Stimulated activated naive CD8-positive, alpha-beta T cell treated with anti-CD3 and anti-CD28 coated beads, Interleukin-15, Interleukin-2, amounts not matched to agents 100 ng/mL and 50 ng/mL, for 24 hours (primary cell): Measurements from ENCODE around the gene R3HDM1.

ENCODE experiments used
- H3K27ac Mint-ChIP-seq: one replicate; pipeline ENCODE4 v1.8.0; 2021; ENCODE audit warnings: mild to moderate bottlenecking, mixed read lengths
- H3K27me3 Mint-ChIP-seq: one replicate; pipeline ENCODE4 v1.8.0; 2021; ENCODE audit warnings: mixed read lengths
- H3K36me3 Mint-ChIP-seq: one replicate; pipeline ENCODE4 v1.8.0; 2021; ENCODE audit warnings: low read depth, mixed read lengths
- H3K4me1 Mint-ChIP-seq: one replicate; pipeline ENCODE4 v1.8.0; 2021; ENCODE audit warnings: low read depth, mixed read lengths
- H3K4me3 Mint-ChIP-seq: one replicate; pipeline ENCODE4 v1.8.0; 2021; ENCODE audit warnings: mild to moderate bottlenecking, mixed read lengths
- H3K9me3 Mint-ChIP-seq: one replicate; pipeline ENCODE4 v1.8.0; 2021; ENCODE audit warnings: mixed read lengths

R3HDM1 gene

DNA sequence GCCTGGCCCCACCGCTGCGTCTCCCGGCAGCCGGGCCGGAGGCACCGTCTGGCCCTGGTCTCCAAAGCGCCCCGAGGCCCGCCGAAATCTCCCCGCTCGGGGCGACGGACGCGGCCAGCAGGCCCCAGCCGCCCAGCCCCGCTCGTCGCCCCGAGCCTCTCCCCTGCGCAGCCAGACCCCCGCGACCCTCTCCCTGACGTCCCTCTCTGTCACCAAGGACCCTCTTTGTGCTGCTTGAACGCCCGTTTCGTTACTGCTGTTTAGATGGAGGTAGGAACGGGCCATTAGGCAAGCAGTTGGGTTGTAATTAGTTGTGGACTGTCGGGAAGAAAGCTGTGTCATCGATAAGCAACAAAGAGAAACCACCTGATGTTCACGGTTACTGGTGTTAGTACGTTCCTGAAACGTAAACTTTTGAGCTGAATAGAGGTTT, 211.1 kb downstream of the R3HDM1 start:
- Mint-ChIP-seq H3K4me3 (peak overlapping the region; percentile 89), H3K27ac (peak overlapping the region; percentile 96), H3K4me1 (peaks cover 43% of the 10 kb centered on the region), H3K27me3 (no peaks in the 10 kb centered on the region), H3K9me3 (no peaks in the 10 kb centered on the region), H3K36me3 (peaks cover 32% of the 10 kb centered on the region)

- H3K9me3 Mint-ChIP-seq, result no peaks in the 10 kb centered on the region
- no peaks in the 10 kb centered on the region for H3K27me3 Mint-ChIP-seq
Measured at GRCh38 chr2:135743860-135744259, 212.6 kb downstream of the R3HDM1 start.

GRCh38 chr2:135744760-135745314, 213.6 kb downstream of the R3HDM1 start:
- H3K27ac Mint-ChIP-seq, result no peak overlapping the region
- H3K4me1 Mint-ChIP-seq, result peaks cover 43% of the 10 kb centered on the region
- H3K4me3 Mint-ChIP-seq, result no peak overlapping the region
- H3K36me3 Mint-ChIP-seq, result peaks cover 49% of the 10 kb centered on the region
- H3K9me3 Mint-ChIP-seq, result no peaks in the 10 kb centered on the region
- H3K27me3 Mint-ChIP-seq, result no peaks in the 10 kb centered on the region

More at GRCh38 chr2:135743860-135744259, 212.6 kb downstream of the R3HDM1 start:
- H3K4me1 Mint-ChIP-seq, result peaks cover 43% of the 10 kb centered on the region
- H3K27ac Mint-ChIP-seq, result peak overlapping the region; percentile 65
- H3K4me3 Mint-ChIP-seq, result peak overlapping the region; percentile 73
- H3K36me3 Mint-ChIP-seq, result peaks cover 42% of the 10 kb centered on the region

- H3K27ac Mint-ChIP-seq, result no peak overlapping the region
- H3K36me3 Mint-ChIP-seq, result peaks cover 53% of the 10 kb centered on the region
- H3K27me3 Mint-ChIP-seq, result no peaks in the 10 kb centered on the region
- no peaks in the 10 kb centered on the region for H3K9me3 Mint-ChIP-seq
- H3K4me1 Mint-ChIP-seq, result peaks cover 43% of the 10 kb centered on the region
- no peak overlapping the region for H3K4me3 Mint-ChIP-seq
Measured at GRCh38 chr2:135745545-135745944, 214.3 kb downstream of the R3HDM1 start.

- H3K4me1 Mint-ChIP-seq, result peaks cover 8% of the 10 kb centered on the region
- peaks cover 71% of the 10 kb centered on the region for H3K36me3 Mint-ChIP-seq
- no peak overlapping the region for H3K4me3 Mint-ChIP-seq
- H3K27ac Mint-ChIP-seq, result no peak overlapping the region
- peaks cover 10% of the 10 kb centered on the region for H3K9me3 Mint-ChIP-seq
- H3K27me3 Mint-ChIP-seq, result no peaks in the 10 kb centered on the region
Measured at GRCh38 chr2:135755573-135755972, 224.3 kb downstream of the R3HDM1 start.

DNA sequence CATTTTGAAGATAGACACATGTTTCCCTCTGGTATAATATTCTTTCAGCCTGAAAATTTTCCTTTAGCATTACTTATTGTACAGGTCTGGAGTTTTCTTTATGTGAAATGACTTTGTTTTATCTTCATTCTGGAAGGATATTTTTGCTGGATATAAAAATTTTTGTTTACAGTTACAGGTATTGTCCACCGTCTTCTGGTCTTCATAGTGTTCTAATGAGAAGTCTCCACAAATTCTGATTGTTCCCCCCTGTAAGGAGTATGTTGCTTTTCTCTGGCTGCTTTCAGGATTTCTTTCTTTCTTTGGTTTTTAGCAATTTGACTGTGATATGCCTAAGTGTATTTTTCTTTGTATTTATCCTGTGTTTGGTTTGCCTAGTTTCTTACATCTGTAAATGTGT, 225.4 kb downstream of the R3HDM1 start:
- peaks cover 8% of the 10 kb centered on the region for H3K4me1 Mint-ChIP-seq
- peaks cover 77% of the 10 kb centered on the region for H3K36me3 Mint-ChIP-seq
- H3K27me3 Mint-ChIP-seq, result no peaks in the 10 kb centered on the region
- no peak overlapping the region for H3K4me3 Mint-ChIP-seq
- peaks cover 10% of the 10 kb centered on the region for H3K9me3 Mint-ChIP-seq
- no peak overlapping the region for H3K27ac Mint-ChIP-seq

- H3K27ac Mint-ChIP-seq, result no peak overlapping the region
- H3K9me3 Mint-ChIP-seq, result peaks cover under 1% of the 10 kb centered on the region
- H3K4me1 Mint-ChIP-seq, result peaks cover 15% of the 10 kb centered on the region
- H3K27me3 Mint-ChIP-seq, result no peaks in the 10 kb centered on the region
- H3K36me3 Mint-ChIP-seq, result peaks cover 67% of the 10 kb centered on the region
- H3K4me3 Mint-ChIP-seq, result no peak overlapping the region
Measured at GRCh38 chr2:135762022-135762421, 230.7 kb downstream of the R3HDM1 start.

DNA sequence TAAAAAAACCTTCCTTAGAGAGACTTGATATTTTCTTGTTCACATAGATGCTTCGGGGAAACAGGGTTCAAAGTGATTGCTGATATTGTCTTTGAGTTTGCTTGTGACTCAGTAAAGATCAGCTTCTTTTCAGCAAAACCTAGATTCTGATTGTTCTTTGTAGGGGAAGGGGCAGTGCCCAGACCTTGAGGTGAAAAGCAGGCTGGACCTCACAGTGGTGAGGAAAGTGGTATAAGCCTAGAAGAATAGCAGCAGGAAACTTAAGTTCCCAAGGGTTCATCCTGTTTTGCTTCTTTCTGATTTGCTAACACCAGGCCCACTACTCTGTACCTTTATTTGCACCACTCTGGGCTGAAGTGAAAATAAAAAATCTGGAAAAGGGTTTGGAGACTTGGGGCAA, 231.2 kb downstream of the R3HDM1 start:
- no peak overlapping the region for H3K27ac Mint-ChIP-seq
- peaks cover 66% of the 10 kb centered on the region for H3K36me3 Mint-ChIP-seq
- no peaks in the 10 kb centered on the region for H3K27me3 Mint-ChIP-seq
- no peaks in the 10 kb centered on the region for H3K9me3 Mint-ChIP-seq
- H3K4me3 Mint-ChIP-seq, result no peak overlapping the region
- peaks cover 18% of the 10 kb centered on the region for H3K4me1 Mint-ChIP-seq

DNA sequence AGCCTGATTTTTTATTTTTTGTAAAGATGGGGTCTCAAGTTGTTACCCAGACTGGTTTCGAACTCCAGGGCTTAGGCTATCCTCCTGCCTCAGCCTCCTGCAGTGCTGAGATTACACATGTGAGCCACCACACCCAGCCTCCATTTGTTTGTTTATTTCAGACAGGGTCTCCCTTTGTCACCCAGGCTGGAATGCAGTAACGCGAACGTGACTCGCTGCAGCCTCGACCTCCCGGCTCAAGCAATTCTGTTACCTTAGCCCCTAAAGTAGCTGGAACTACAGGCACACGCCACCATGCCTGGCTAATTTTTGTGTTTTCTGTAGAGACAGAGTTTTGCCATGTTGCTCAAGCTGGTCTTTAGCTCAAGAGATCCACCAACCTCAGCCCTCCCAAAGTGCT, 237.6 kb downstream of the R3HDM1 start:
- Mint-ChIP-seq H3K9me3 (no peaks in the 10 kb centered on the region), H3K4me1 (peaks cover 20% of the 10 kb centered on the region), H3K36me3 (peaks cover 68% of the 10 kb centered on the region), H3K27me3 (no peaks in the 10 kb centered on the region), H3K4me3 (no peak overlapping the region), H3K27ac (no peak overlapping the region)

- H3K4me3 Mint-ChIP-seq, result no peak overlapping the region
- H3K4me1 Mint-ChIP-seq, result peaks cover 13% of the 10 kb centered on the region
- peaks cover 72% of the 10 kb centered on the region for H3K36me3 Mint-ChIP-seq
- H3K27me3 Mint-ChIP-seq, result no peaks in the 10 kb centered on the region
- H3K9me3 Mint-ChIP-seq, result no peaks in the 10 kb centered on the region
- H3K27ac Mint-ChIP-seq, result peak overlapping the region; percentile 57
Measured at GRCh38 chr2:135773319-135773718, 242.0 kb downstream of the R3HDM1 start.

DNA sequence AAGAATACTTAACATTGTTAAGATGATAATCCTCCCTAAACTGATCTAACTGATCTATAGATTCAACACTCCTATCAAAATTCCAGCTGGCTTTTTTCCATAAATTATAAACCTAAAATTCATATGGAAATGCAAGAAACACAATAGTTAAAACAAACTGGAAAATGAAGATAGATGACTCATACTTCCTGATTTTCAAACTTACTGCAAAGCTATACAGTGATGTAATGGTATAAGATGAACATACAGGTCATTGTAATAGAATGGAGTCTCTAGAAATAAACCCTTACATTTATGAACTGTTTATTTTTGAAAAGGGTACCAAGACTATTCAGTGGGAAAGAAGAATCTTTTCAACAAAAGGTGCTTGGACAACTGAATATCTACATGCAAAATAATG, 242.6 kb downstream of the R3HDM1 start:
- no peaks in the 10 kb centered on the region for H3K9me3 Mint-ChIP-seq
- peaks cover 74% of the 10 kb centered on the region for H3K36me3 Mint-ChIP-seq
- no peak overlapping the region for H3K27ac Mint-ChIP-seq
- H3K27me3 Mint-ChIP-seq, result no peaks in the 10 kb centered on the region
- H3K4me1 Mint-ChIP-seq, result peaks cover 13% of the 10 kb centered on the region
- H3K4me3 Mint-ChIP-seq, result no peak overlapping the region
